SIG-M5 treated with dmso at 0.1 percent for 504 hours (cell line): ENCODE results near the gene PAPSS1.
"Not testable (repeated sequence)": the region's sequence is repeated elsewhere in the genome, so short reads cannot be mapped to it uniquely, and the experiment has no call there.

Source experiments
- DNase-seq: peaks from one replicate; lab custom pipeline; 2025; ENCODE audit not compliant: unreplicated experiment; lab: John Stamatoyannopoulos, UW

The PAPSS1 gene

DNA sequence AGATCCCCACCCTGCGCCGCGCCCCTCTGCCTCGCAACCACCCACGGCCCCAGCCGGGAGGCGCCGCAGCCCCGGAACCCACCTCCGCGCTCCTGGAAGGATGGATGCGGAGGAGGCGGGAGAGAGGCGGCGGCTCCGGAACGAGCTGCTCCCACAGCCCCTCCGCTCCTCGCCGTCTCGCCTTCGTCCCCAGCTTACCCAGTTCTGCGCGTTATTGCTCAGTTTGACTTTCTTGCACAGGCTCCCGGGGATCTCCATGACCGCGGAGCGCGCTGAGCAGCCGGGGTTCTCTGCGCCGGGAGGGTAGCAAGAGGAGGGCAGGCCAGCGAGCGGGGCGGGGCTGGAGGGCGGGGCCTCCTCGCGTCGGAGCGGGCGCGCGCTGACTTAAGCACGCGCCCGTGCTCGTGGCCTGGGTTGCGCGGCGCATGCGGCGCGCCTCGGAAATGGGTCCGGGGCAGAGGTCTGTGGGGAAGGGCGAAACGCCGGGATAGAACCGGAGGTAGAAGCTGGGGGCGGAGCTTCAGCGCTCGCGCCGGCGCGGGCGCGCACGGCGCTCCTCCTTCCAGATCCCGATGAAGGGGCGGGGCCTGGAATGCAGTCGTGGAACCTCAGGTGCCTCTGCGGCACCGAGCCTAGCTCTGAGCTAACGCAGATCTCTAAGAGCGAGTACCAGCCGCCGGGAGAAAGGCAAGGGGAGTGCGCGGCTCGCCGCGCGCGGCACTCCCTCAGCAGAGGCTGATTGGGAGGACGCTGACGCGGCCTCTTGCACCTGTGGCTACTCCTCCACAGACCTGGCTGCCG, at the start of gene PAPSS1:
Gene PAPSS1, minus strand, starts transcription at position 313 of the 801 bp plus-strand sequence. Its CDS starts 55 bp downstream, at position 258.
- DNase-seq, result peak; percentile 88

DNA sequence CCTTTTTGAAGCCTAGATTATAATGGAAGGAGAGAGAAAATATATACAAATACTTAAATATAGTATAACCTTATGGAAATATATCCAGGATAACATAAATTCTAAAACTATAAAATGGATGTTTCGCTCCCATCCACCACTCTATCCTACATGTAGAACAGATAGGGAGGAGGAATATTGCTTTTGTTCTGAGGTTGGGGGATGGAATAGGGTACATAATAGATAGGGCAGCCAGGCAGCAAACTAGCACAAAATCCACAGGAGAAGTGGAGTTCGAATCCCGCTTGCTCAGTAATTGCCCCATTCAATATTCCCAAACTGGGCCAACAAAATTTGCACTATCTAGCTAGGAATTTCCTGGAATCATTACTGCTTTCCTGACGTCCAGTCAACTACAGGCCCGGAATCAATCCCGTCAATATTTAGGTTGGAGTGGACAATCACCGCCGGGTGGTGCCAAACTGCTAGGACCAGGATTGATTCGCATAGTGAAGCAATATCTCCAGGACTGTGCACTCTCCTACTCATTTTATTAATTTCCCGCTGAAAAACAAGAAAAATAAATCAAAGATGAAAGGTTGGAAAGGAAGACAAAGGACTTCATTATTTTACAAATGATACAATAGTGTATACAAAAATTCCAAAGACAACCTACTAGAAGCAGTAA, 40.4 kb upstream of the PAPSS1 start:
- DNase-seq, result no peak

DNA sequence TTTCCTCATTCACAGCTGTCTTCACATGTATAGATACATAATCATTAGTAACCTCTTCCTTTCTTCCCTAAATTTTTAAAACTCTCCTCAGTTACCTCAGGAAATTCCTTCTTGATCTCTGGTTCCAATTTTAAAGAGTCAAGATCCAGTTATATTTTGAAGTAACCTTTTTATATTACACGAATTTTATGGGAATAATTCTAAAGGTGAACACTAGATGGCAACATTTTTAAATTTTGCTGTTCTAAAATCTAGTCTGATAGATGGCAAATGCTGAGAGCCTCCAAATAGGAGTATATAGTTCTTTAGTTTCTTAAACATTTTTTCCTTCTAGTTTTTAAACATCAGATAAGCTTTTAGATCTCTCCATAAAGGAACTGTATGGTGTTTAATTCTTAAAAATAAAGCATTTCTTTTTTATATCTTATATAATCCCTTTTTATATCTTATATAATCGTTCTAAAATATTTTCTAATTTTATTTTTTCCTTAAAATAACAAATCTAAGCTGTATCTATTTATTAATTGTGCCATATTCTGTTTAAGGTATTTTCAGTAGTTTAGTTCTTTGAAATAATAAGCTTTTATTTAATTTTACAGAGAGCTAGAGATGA, 37.9 kb upstream of the PAPSS1 start:
- peak; percentile 41 for DNase-seq

DNA sequence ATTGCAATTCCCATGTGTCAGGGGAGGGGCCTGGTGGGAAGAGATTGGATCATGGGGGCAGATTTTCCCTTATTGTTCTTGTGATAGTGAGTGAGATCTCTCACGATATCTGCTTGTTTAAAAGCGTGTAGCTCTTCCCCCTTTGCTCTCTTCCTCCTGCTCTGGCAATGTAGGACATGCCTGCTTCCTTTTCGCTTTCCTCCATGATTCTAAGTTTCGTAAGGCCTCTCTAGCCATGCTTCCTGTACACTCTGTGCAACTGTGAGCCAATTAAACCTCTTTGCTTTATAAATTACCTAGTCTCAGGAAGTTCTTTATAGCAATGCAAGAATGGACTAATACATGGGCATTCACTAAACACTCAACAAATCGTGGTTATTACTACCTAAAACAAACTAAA, 37.2 kb upstream of the PAPSS1 start:
- no peak for DNase-seq

DNA sequence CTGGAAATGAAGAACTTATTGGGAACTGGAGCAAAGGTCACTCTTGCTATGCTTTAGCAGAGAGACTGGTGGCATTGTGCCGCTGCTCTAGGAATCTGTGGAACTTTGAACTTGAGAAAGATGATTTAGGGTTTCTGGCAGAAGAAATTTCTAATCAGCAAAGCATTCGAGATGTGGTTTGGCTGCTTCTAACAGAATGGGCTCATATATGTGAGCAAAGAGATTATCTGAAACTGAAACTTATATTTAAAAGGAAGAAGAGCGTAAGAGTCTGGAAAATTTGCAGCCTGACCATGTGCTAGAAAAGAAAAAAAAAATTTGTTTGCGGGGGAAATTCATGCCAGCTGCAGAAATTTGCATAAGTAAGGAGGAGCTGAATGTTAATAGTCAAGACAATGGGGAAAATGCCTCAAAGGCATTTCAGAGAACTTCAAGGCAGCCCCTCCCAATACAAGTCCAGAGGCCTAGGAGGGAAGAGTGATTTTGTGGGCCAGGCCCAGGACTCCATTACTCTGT, 35.9 kb upstream of the PAPSS1 start:
- DNase-seq, result no peak

DNA sequence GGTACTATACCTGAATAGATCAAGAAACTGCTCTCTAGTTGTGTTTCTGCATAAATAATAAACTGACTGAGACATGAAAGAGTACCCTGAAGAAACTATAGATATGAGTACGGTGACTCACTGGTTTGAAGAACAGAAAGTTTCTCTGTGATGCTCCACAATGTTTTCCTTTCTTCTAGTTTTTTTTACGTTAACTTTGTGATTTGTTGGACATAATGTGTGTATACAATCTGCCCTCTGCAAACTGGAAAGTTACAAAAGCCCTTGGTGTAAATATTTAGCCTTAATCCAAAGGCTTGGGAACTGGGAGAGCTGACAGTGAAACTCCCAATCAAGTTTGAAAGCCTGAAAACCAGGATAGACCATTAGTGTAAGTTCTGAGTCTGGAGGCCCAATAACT, 31.6 kb upstream of the PAPSS1 start:
- DNase-seq, result no peak

DNA sequence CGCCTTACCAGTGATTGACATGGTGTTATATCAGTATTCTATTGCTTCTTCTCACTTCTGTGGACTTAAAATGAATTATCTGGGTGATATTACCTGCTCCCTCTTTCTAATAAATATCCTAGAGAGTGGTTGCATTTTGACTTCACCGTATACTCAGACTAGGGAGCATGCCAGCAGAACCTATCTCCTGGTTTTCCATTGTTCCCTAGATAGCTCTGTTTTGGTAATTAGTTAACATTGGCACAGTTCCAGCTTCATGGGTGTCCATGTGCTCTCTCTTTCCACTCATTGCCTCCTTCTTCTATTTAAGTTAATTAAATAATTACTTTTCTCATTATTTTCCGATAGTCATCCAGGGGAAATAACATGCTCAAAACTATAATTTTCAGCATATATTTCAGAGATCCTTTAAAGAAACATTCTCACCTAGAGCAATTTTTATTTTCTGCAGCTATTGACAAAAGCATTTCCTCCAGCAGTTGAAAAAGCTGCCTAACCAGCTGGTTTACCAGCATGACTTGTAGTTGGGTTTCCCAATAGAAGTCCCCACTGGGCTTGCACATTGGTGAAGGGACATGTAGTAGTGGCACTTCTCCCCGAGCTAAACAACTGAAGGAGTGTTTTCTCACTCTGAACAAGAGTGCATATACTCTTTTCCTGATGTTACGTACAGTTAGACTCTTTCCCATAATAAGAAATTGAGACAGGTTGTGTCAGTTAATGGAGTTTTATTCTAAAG, 27.9 kb upstream of the PAPSS1 start:
- no peak for DNase-seq

DNA sequence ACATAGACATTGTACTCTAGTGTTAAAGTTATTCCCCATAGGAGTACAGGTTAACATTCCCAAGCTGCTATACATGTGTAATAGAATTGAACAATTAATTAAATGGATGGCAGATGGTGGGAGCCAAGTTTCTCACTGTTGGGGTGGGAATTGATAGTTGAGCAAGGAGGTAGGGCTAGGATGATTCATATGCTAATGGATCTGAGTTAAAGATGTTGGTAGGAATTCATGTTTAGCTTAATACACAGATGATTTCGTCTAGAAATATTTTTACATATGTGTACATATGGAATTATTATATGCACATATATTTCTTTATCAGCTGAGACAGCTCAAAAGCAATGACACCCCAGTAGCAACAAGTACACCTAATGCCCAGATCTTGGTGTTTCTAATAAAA, 26.1 kb upstream of the PAPSS1 start:
- no peak for DNase-seq

DNA sequence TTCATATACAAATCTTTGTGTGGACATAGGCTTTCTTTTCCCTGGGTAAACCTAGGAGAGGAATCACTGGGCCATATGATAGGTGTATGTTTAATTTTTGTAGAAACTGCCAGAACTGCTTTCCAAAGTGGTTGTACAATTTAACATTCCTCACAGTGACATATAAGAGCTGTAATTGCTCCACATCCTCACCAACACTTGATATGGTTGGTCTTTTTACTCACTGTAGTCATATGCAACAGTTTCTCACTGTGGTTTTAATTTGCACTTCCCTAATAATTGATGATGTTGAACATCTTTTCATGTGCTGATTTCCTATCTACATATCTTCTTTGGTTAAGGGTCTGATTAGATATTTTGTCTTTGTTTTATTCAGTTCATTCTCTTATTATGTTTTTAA, 24.5 kb upstream of the PAPSS1 start:
- no peak for DNase-seq

DNA sequence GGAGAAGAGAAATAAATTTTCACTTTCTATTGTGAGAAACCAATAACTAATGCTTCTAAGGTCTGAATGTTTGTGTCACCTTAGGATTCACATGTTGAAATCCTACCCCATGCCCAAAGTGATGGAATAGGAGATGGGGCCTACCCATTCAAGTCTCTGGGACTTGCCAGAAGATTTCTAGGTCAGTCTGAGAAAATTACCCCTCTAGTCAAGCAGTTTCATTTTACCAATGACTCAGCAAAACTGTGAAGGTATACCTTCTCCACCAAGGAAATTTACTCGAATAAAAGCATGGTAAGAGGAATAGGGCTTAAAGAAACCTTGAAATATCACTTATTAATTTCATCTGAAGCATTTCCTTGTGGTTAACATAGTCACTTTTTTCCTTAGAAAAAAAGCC, 23.5 kb upstream of the PAPSS1 start:
- no peak for DNase-seq

DNA sequence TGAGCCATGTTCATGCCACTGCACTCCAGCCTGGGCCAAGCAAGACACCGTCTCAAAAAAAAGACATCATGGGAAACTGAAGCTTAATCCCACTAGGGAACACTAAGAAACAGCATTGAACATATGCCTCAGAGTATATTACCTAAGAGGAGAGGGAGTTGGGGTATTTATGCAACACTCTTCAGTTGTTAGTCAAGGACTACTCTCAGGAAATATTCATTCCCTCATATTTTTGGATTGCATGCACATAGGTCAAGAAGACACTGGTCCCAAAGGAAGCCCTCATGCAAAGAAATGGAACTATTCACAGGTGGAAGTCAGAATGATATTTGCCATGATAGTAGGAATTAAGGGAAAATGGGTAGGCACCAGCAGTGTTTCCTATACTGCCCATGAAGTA, 22.8 kb upstream of the PAPSS1 start:
- DNase-seq, result no peak

DNA sequence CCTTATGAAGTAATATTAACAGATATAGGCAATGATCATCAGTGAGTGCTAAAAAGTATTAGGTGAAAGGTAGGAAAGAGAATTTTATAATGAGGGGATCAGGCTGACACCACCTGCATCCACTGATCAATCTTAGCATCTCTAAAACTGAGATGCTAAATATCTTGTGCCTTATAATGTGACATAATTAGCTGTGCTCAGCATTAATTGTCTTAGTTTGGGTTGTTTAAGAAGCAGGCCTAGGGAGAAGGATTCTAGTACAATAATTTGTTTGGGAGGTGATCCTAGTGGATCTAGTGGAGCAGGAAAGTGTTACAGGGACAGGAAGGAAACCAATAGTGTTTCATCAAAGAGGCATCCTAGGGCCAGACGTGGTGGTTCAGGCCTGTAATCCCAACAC, 22.2 kb upstream of the PAPSS1 start:
- no peak for DNase-seq

DNA sequence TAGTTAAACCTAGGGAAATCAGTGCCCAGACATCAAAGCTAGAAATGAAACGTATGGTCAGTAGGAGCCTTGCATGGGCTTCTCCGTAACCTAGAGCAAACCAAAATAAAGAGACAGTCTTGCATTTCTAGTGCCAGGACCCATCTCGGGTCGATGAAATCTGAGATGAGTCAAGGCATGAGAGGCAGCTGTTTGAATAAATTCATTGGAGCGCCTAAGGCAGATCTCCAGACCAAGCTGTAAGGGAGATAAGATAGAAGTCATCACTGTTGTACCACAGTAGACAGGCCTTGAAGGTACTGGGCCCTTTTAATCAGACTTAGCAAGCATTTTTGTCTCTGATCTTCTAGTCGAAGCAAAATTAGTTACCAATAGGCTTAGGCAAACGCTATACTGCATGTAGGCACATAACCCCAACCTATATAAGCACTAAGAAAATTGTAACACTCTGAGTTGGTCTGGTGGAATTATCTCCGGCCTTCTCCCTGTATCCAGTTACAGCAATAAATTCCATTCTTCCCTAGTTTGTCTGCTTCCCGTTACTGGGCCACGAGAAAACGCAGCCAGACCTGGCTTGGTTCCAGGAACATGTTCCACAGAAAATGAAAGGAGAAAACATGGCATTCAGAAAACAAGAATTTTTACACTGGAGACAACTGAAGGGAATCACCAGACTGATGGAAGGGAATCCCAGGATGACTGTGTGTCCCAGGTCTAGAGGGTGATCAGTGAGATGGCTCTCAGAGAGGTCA, 21.1 kb upstream of the PAPSS1 start:
- no peak for DNase-seq

DNA sequence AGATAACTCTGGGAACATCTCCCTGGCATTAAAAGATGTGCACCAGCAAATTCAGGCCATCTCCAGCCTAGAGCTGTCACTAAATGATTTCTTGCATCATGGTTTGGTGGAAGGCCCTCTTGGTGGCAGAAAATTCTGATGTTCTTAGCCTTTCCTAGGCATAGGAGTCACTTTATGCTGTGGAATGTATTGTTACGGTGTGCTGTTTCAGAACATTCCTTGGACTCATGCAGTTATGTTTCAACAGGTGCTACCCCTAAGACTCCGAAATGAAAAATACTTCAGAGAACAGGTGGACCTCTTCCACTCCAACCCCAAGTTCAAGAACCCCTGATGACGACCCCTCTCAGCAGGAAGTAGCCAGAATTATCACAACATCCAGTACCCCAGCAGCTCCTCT, 20.3 kb upstream of the PAPSS1 start:
- DNase-seq, result peak; percentile 44

DNA sequence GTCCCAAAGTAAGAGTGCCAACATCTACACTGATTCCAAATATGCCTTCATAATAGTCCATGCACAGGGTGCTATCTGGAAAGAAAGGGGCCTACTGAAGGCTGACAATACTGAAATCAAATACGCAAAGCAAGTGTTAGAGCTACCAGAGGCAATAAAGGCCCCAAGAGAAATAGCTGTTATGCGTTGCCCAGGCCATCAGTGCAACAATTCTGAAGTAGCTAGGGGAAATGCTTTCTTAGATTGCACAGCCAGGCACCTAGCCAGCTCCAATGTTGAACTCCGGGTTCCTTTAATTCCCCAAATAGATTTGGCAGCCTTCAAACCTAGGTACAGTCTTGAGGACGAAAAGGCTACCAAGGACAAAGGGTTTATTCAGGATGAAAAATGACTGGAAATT, 17.4 kb upstream of the PAPSS1 start:
- no peak for DNase-seq

DNA sequence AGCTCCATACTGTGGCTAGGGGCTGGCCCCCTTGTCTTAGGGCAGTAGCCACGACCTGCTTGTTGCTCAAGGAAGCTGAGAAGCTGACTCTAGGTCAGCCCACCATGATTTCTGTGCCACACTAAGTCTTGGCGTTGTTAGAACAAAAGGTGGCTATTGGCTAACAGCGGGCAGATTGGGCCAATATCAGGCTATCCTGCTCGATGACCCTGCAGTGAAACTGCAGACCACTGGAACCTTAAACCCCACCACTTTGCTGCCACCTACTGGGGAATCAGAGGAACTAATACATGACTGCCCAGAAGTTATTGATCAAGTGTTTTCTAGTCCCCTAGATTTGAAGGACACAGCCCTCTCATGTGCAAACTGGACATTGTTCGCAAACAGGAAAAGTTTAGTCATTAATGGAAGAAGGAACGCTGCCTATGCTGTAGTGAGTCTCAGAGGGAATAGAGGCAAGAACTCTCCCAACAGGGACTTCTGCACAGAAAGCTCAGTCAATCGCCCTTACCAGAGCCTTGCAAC, 17.0 kb upstream of the PAPSS1 start:
- peak; percentile 53 for DNase-seq

DNA sequence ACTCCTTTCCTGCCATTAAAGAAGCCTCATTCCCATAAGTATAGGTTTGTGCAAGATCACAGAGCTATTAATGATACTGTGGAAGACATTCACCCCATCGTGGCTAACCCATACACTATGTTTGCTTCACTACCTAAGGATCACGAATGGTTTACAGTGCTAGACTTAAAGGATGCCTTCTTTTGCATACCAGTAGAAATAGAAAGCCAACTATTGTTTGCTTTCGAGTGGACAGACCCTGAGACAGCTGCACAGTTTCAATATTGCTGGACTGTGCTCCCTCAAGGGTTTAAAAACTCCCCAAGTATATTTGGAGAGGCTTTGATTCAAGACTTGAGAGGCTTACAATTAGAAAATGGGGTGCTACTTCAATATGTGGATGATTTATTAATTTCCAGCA, 16.0 kb upstream of the PAPSS1 start:
- no peak for DNase-seq

DNA sequence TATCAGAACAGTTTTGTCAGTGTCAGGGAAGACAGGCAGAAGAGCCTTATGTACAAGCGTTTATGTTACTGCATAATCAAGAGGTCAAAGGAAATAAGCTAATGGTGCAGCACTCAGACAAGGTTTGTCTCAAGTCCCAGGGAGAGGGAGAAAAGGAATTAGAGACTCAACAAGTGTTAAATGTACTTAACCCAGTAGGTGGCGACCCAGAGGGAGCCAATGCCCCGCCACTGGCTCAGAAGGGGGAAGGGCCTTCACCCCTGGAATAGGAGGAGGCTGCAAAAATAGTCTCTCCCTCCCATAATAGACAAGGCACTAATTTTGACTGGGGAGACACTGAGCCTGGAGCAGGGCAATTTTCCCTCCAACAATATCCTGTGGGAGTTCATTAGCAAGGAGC, 14.1 kb upstream of the PAPSS1 start:
- DNase-seq, result no peak

DNA sequence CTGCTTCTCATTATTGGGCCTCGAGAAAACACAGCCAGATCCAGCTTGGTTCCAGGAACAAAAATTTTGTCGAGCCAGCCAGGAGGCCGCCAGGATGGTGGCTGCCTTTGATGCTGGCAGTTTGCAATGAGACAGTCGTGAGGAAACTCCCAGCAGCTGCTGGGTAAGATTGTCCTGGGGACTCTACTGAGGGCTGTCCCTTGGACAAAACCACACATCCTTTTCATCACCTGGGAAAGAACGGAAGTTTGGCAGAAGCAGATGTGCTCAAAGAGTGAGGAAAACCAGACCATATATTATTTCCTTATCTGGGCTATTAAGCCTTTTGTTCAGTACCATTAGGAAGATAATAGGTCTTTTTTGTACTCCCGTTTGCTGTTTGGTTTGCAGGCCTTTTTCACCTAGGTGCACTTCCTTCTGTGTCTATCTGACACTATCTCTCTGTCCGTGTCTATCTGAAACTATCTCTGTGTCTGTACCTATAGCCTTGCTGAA, 13.4 kb upstream of the PAPSS1 start:
- DNase-seq, result no peak

DNA sequence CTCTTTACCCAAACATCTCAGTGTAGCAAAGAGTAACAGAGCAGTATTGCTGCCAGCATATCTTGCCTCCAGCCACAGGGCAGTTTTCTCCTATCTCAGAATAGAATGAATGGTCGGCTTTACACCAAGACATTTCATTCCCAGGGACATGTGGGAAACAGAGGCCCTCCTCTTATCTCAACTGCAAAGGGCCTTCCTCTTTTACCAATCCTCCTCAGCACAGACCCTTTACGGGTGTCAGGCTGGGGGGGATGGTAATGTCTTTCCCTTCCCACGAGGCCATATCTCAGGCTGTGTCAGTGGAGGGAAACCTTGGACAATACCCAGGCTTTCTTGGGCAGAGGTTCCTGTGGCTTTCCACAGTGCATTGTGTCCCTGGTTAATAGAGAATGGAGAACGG, 9.0 kb upstream of the PAPSS1 start:
- not testable (repeated sequence) for DNase-seq
